OCI-LY7 (cell line): ENCODE results near the gene GPR137B. TPM values are rescaled to one million over a fixed set of nuclear protein-coding genes. Genes with fewer than 3 reads are reported as not detected.

Experiments used
- BruUV-seq: library from RNA; stranded (reverse); fragments of 400-500 nt; replicated peaks from 2 replicates; lab custom pipeline; 2021; lab: Mats Ljungman, UMichigan
- CTCF ChIA-PET: fragments of 300-600 bp; sonication (Branson Sonifier 250); formaldehyde crosslinking; loops from one replicate; lab custom pipeline; 2022; ENCODE audit warnings: antibody characterized with exemption; ENCODE audit not compliant: unreplicated experiment; lab: Charles Lee
- POLR2A ChIA-PET: fragments of 300-600 bp; sonication (Branson Sonifier 250); formaldehyde crosslinking; loops from one replicate; lab custom pipeline; 2022; ENCODE audit warnings: antibody characterized with exemption; lab: Charles Lee
- DNase-seq: peaks from one replicate; pipeline ENCODE4 v3.0.0-alpha.2; 2015; ENCODE audit warnings: low spot score
- H2AFZ ChIP-seq: fragments of 200-600 bp; sonication (generic), shearing (Covaris generic); 2 replicates; pipeline ENCODE4 v1.6.1; 2014; ENCODE audit warnings: mild to moderate bottlenecking, antibody characterized with exemption, low read length, moderate library complexity
- H3K27ac ChIP-seq: fragments of 200-600 bp; sonication (generic); 2 replicates; pipeline ENCODE4 v1.5.1; 2014; ENCODE audit warnings: mixed run types, low read depth, mild to moderate bottlenecking, moderate library complexity, low read length, inconsistent platforms; ENCODE audit not compliant: poor library complexity, severe bottlenecking
- H3K36me3 ChIP-seq: fragments of 200-600 bp; sonication (generic); 2 replicates; pipeline ENCODE4 v1.6.1; 2014; ENCODE audit warnings: mild to moderate bottlenecking, antibody characterized with exemption, low read length, moderate library complexity, mixed read lengths; ENCODE audit not compliant: insufficient read depth
- H3K4me1 ChIP-seq: fragments of 200-600 bp; sonication (generic); 2 replicates; pipeline ENCODE4 v1.5.1; 2014; ENCODE audit warnings: mild to moderate bottlenecking, low read length; ENCODE audit not compliant: insufficient read depth, poor library complexity, severe bottlenecking
- H3K4me2 ChIP-seq: fragments of 200-600 bp; sonication (generic); 2 replicates; pipeline ENCODE4 v1.6.1; 2014; ENCODE audit warnings: mild to moderate bottlenecking, low read length
- H3K4me3 ChIP-seq: fragments of 200-600 bp; sonication (generic); 2 replicates; pipeline ENCODE4 v1.5.1; 2014; ENCODE audit warnings: mild to moderate bottlenecking, low read depth, low read length; ENCODE audit not compliant: poor library complexity, severe bottlenecking
- H3K79me2 ChIP-seq: fragments of 200-600 bp; sonication (generic); 2 replicates; pipeline ENCODE4 v1.6.1; 2016; ENCODE audit warnings: low read depth, mild to moderate bottlenecking, low read length, moderate library complexity, mixed read lengths; ENCODE audit not compliant: insufficient read depth
- H3K9me2 ChIP-seq: fragments of 200-600 bp; sonication (generic); 2 replicates; pipeline ENCODE4 v1.6.1; 2016; ENCODE audit warnings: mild to moderate bottlenecking, low read length, mixed read lengths; ENCODE audit not compliant: insufficient read depth
- H3K9me3 ChIP-seq: fragments of 200-600 bp; sonication (generic); 2 replicates; pipeline ENCODE4 v1.6.1; 2014; ENCODE audit warnings: mild to moderate bottlenecking, mixed run types, low read length, mixed read lengths
- H4K20me1 ChIP-seq: fragments of 200-600 bp; sonication (generic); 2 replicates; pipeline ENCODE4 v1.6.1; 2014; ENCODE audit warnings: mild to moderate bottlenecking, antibody characterized with exemption, low read length, moderate library complexity, mixed read lengths; ENCODE audit not compliant: insufficient read depth
- EZH2phosphoT487 ChIP-seq: fragments of 200-600 bp; sonication (generic); IDR thresholded peaks from 2 replicates; pipeline ENCODE4 v1.6.1; 2018; ENCODE audit warnings: low read depth, borderline replicate concordance, mild to moderate bottlenecking, mixed run types, antibody characterized with exemption, low read length, moderate library complexity, mixed read lengths
- intact Hi-C: fragments of 100-400 bp; cut with micrococcal nuclease; formaldehyde crosslinking; loops from one replicate; pipeline ENCODE4 v1.10.0; 2022; ENCODE audit not compliant: unreplicated experiment
- total RNA-seq, 2 experiments: library from RNA; depleted of rRNA in 1 of 2; stranded (reverse); fragments of >200 nt in 1 of 2; shearing (Covaris generic) in 1 of 2; gene quantifications; 2 replicates each; pipeline ENCODE4 v1.2.3, GENCODE V29; 2014 to 2022
- TF ChIP-seq, protein P1 (sequence below): fragments of 200-600 bp; sonication (generic); conservative IDR thresholded peaks from 2 replicates; pipeline ENCODE4 v1.5.1; 2014; ENCODE audit warnings: mild to moderate bottlenecking, antibody characterized with exemption, low read length, moderate library complexity, mixed read lengths

The GPR137B gene
- total RNA-seq, 2 experiments from 2014 or later = 2.8 to 3.1 TPM

DNA sequence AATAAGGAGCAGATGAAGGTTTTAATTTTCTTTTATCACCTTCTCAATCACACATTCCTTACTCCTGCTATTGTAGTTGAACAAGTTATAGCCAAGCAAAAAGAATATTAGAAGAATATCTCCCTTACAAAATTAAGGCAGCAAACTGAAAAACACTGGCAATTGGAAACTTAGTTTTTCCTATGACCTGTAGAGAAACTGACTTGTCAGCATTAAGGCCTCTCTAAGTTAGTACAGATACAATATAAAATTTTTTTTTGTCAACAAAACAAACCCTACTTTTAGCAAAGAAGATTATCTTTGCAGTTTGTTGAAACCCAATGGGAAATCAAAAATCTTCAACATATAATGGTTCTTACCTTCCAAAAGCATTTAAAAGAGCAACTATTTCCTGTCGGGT lies 78.1 kb downstream of the GPR137B start:
- intact Hi-C loops = no loop called here
- ChIA-PET POLR2A (interaction anchor here (1.2 kb wide), 1 partner anchor 39 kb away, joined by 6 read pairs; no protein-coding TSS in a partner anchor), CTCF (no interaction called here)

DNA sequence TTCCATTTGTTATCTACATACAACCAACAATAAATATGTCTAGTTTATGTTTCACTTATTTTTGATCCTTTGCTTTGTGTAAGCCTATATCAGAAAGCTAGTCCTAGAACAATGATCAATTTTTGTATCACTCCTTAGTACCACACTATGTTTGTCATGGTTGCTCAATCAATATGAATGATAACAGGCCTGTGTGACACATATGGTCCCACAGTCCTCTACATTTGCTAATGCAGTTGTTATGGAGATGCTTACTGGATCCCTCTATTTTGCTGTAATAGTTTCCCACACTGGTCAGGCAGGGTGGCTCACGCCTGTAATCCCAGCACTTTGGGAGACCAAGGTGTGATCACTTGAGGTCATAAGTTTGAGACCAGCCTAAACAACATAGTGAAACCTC lies 80.3 kb downstream of the GPR137B start:
- Histone ChIP-seq H3K27ac (no peak overlapping the region), H3K9me3 (no peaks in the 10 kb centered on the region), H3K4me2 (no peak overlapping the region), H3K36me3 (peaks cover 8% of the 10 kb centered on the region), H3K4me1 (no peaks in the 10 kb centered on the region), H3K4me3 (no peak overlapping the region), H3K79me2 (no peaks in the 10 kb centered on the region), H4K20me1 (no peaks in the 10 kb centered on the region; the same call in 1 of the 2 replicates), H2AFZ (no peak overlapping the region), H3K9me2 (no peaks in the 10 kb centered on the region)
- no peak for DNase-seq
- TF ChIP-seq, protein P1, sequence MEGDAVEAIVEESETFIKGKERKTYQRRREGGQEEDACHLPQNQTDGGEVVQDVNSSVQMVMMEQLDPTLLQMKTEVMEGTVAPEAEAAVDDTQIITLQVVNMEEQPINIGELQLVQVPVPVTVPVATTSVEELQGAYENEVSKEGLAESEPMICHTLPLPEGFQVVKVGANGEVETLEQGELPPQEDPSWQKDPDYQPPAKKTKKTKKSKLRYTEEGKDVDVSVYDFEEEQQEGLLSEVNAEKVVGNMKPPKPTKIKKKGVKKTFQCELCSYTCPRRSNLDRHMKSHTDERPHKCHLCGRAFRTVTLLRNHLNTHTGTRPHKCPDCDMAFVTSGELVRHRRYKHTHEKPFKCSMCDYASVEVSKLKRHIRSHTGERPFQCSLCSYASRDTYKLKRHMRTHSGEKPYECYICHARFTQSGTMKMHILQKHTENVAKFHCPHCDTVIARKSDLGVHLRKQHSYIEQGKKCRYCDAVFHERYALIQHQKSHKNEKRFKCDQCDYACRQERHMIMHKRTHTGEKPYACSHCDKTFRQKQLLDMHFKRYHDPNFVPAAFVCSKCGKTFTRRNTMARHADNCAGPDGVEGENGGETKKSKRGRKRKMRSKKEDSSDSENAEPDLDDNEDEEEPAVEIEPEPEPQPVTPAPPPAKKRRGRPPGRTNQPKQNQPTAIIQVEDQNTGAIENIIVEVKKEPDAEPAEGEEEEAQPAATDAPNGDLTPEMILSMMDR = no peak
- TF ChIP-seq EZH2phosphoT487 = no peak
- BruUV-seq = no TSS peak
- CTCF ChIA-PET = no interaction called here
- intact Hi-C loops = no loop called here
- POLR2A ChIA-PET = no interaction called here

More for the DNA sequence above, 78.1 kb downstream of the GPR137B start:
- H3K9me2 ChIP-seq = no peaks in the 10 kb centered on the region
- H3K27ac ChIP-seq = no peak overlapping the region
- BruUV-seq = no TSS peak
- TF ChIP-seq, protein P1 = no peak
- TF ChIP-seq EZH2phosphoT487 = no peak
- H3K9me3 ChIP-seq = no peaks in the 10 kb centered on the region
- no peak overlapping the region for H3K4me2 ChIP-seq
- no peaks in the 10 kb centered on the region for H3K79me2 ChIP-seq
- no peak for DNase-seq
- H3K4me3 ChIP-seq = no peak overlapping the region
- no peaks in the 10 kb centered on the region for H3K4me1 ChIP-seq
- H2AFZ ChIP-seq = no peak overlapping the region
- peaks cover 8% of the 10 kb centered on the region for H3K36me3 ChIP-seq
- H4K20me1 ChIP-seq = no peaks in the 10 kb centered on the region

DNA sequence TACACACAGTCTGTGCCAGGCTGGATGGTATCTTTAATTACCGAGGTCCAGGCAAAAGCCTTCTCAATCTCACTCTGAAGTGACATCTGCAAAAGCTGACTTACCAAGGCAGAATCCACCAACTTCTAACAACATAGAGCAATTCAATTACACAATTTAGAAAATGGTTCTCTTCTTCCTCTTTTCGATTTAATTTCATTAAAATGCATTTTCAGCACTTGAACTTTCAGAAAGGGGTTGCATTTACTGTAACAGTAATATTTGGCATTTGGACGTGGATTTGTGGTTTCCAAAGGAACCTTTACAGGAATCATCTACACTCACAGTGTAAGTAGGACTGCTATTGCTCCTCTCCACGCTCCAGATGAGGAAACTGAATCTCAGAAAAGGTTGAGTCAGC lies 86.1 kb downstream of the GPR137B start:
- intact Hi-C loops = no loop called here
- CTCF ChIA-PET = no interaction called here
- Histone ChIP-seq H3K4me3 (no peak overlapping the region), H3K36me3 (0 out of 2 replicates have a peak, but pooled peaks cover 5% of the 10 kb centered on the region), H3K4me1 (no peaks in the 10 kb centered on the region), H3K79me2 (no peaks in the 10 kb centered on the region), H4K20me1 (no peaks in the 10 kb centered on the region; the same call in 1 of the 2 replicates), H3K9me3 (no peaks in the 10 kb centered on the region), H2AFZ (no peak overlapping the region), H3K4me2 (no peak overlapping the region), H3K9me2 (no peaks in the 10 kb centered on the region), H3K27ac (no peak overlapping the region)
- BruUV-seq = no TSS peak
- no peak for DNase-seq
- POLR2A ChIA-PET = interaction anchor here (0.7 kb wide), 1 partner anchor 9 kb away, joined by 3 read pairs; no protein-coding TSS in a partner anchor
- TF ChIP-seq, protein P1 = no peak
- TF ChIP-seq EZH2phosphoT487 = no peak
